Measurements from ENCODE around the gene CORO7.

The CORO7 gene

DNA sequence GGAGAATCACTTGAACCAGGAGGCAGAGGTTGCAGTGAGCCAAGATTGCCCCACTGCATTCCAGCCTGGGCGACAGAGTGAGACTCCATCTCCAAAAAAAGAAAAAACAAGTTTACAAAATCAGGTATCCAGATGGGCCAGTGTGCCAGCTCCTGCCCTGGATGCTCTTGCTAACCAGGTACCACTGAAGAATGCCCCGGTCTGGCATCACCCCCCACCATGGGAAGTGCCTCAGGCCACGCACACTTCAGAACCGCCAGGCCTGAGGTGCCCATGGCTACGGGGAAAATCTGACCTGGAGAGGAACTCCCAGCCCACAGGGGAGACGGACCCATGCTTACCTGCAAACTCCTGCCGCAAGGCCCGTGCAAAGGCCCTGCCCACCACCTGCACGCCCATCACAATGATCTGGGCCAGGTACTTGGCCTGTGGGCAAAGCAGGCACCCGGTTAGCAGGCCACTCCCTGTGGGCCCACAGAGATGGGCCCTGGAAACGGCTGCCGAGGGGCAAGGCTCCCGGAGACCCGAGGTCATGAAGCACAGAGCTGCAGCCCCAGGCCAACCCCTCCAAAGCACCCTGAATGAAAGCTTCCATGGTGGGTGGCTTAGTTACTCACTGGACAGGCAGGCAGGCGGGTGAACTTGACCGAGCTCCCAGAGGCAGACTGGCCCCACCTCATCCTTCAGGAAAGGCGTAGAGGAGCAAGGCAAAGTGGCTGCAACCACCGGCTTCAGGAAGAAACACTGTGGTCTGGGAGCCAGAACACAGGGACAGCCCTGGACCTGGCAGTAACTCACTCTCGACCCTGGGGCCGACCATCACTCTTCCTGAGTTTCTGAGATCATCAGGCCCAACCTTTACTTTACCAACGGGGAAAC lies 73.3 kb downstream of the CORO7 start:
- Histone ChIP-seq H3F3A (ENCODE audit: control insufficient read depth, insufficient read depth) (peaks cover 11% of the 10 kb centered on the region), H3K4me1 (ENCODE audit: control insufficient read depth, low read length) (no peaks in the 10 kb centered on the region), H3K27ac (ENCODE audit: low read depth, low read length) (no peak overlapping the region), H3K9me3 (ENCODE audit: control insufficient read depth, insufficient read depth, low read length) (peaks cover 7% of the 10 kb centered on the region; the same call in 1 of the 2 replicates), H3K27me3 (ENCODE audit: control insufficient read depth, low read length) (no peaks in the 10 kb centered on the region), H3K79me2 (ENCODE audit: control insufficient read depth, low read length) (peaks cover 58% of the 10 kb centered on the region), H3K4me3 (ENCODE audit: low read length) (no peak overlapping the region), H4K20me1 (ENCODE audit: control insufficient read depth, insufficient read depth, low read depth, low read length) (no peaks in the 10 kb centered on the region), H3K4me2 (ENCODE audit: low read length) (no peak overlapping the region), H3K9me2 (replicated peaks; ENCODE audit: control insufficient read depth, low read length) (no peaks in the 10 kb centered on the region), H3K36me3 (ENCODE audit: control insufficient read depth, low read length) (peaks cover 61% of the 10 kb centered on the region)
- no peak for TF ChIP-seq EZH2phosphoT487 (IDR thresholded peaks at IDR 0.05; ENCODE audit: borderline replicate concordance, low read length)
- TF ChIP-seq, protein P1, sequence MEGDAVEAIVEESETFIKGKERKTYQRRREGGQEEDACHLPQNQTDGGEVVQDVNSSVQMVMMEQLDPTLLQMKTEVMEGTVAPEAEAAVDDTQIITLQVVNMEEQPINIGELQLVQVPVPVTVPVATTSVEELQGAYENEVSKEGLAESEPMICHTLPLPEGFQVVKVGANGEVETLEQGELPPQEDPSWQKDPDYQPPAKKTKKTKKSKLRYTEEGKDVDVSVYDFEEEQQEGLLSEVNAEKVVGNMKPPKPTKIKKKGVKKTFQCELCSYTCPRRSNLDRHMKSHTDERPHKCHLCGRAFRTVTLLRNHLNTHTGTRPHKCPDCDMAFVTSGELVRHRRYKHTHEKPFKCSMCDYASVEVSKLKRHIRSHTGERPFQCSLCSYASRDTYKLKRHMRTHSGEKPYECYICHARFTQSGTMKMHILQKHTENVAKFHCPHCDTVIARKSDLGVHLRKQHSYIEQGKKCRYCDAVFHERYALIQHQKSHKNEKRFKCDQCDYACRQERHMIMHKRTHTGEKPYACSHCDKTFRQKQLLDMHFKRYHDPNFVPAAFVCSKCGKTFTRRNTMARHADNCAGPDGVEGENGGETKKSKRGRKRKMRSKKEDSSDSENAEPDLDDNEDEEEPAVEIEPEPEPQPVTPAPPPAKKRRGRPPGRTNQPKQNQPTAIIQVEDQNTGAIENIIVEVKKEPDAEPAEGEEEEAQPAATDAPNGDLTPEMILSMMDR (IDR thresholded peaks at IDR 0.05; ENCODE audit: low read depth, low read length, poor library complexity, severe bottlenecking): no peak

GRCh38 chr16:4341250-4341649 lies 75.1 kb downstream of the CORO7 start:
- Histone ChIP-seq H3K4me2 (ENCODE audit: low read length) (no peak overlapping the region), H3K36me3 (ENCODE audit: control insufficient read depth, low read length) (peaks cover 49% of the 10 kb centered on the region), H4K20me1 (ENCODE audit: control insufficient read depth, insufficient read depth, low read depth, low read length) (no peaks in the 10 kb centered on the region), H3K79me2 (ENCODE audit: control insufficient read depth, low read length) (peaks cover 39% of the 10 kb centered on the region), H3K27ac (ENCODE audit: low read depth, low read length) (no peak overlapping the region), H3K4me1 (ENCODE audit: control insufficient read depth, low read length) (no peaks in the 10 kb centered on the region), H3K4me3 (ENCODE audit: low read length) (no peak overlapping the region), H3K27me3 (ENCODE audit: control insufficient read depth, low read length) (no peaks in the 10 kb centered on the region), H3K9me2 (replicated peaks; ENCODE audit: control insufficient read depth, low read length) (no peaks in the 10 kb centered on the region), H3F3A (ENCODE audit: control insufficient read depth, insufficient read depth) (peaks cover 11% of the 10 kb centered on the region), H3K9me3 (ENCODE audit: control insufficient read depth, insufficient read depth, low read length) (peaks cover 7% of the 10 kb centered on the region; the same call in 1 of the 2 replicates)
- TF ChIP-seq EZH2phosphoT487 (IDR thresholded peaks at IDR 0.05; ENCODE audit: borderline replicate concordance, low read length): no peak
- TF ChIP-seq, protein P1 (IDR thresholded peaks at IDR 0.05; ENCODE audit: low read depth, low read length, poor library complexity, severe bottlenecking): no peak

DNA sequence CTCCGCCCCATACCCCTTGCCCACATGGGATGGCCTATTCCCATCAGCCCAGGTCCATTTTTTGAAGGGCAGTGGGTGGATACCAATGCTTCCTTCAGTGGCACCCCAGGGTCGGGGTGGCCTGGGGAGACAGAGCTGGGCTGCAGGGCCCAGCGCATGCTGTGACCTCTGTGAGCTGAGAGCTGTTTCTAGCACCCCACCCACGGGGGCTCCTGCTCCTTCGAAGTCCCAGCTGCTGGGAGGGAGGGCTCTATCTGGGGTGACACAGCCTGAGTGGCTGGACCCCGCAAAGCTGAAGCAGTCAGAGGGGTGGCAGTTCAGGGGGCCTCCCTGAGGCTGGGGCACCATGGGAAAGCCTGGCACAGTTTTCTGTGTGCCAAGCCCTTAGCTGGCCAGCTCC lies 76.0 kb downstream of the CORO7 start:
- Histone ChIP-seq H4K20me1 (ENCODE audit: control insufficient read depth, insufficient read depth, low read depth, low read length) (no peaks in the 10 kb centered on the region), H3K4me2 (ENCODE audit: low read length) (no peak overlapping the region), H3F3A (ENCODE audit: control insufficient read depth, insufficient read depth) (peaks cover 11% of the 10 kb centered on the region), H3K9me3 (ENCODE audit: control insufficient read depth, insufficient read depth, low read length) (peaks cover 7% of the 10 kb centered on the region; the same call in 1 of the 2 replicates), H3K27ac (ENCODE audit: low read depth, low read length) (no peak overlapping the region), H3K4me1 (ENCODE audit: control insufficient read depth, low read length) (no peaks in the 10 kb centered on the region), H3K9me2 (replicated peaks; ENCODE audit: control insufficient read depth, low read length) (no peaks in the 10 kb centered on the region), H3K36me3 (ENCODE audit: control insufficient read depth, low read length) (peaks cover 41% of the 10 kb centered on the region), H3K79me2 (ENCODE audit: control insufficient read depth, low read length) (peaks cover 31% of the 10 kb centered on the region), H3K4me3 (ENCODE audit: low read length) (no peak overlapping the region), H3K27me3 (ENCODE audit: control insufficient read depth, low read length) (no peaks in the 10 kb centered on the region)
- no peak for TF ChIP-seq EZH2phosphoT487 (IDR thresholded peaks at IDR 0.05; ENCODE audit: borderline replicate concordance, low read length)
- TF ChIP-seq, protein P1 (IDR thresholded peaks at IDR 0.05; ENCODE audit: low read depth, low read length, poor library complexity, severe bottlenecking): no peak

All from DOHH2 (cell line).